Ovary (tissue), 9 donors: ENCODE measurements around the gene SCTR. TPM values are rescaled to one million over a fixed set of nuclear protein-coding genes. Genes with fewer than 3 reads are reported as not detected.

Source experiments
- DNase-seq, 5 donors: peaks; one replicate each; pipeline ENCODE4 v3.0.0-alpha.2; 2019 to 2020
- H3K27ac ChIP-seq, 2 donors: fragments of 200-600 bp; one replicate each; pipeline versions ENCODE4 v1.5.1 to v1.8.0; 2019 to 2022
- H3K27me3 ChIP-seq: fragments of 200-600 bp; one replicate; pipeline ENCODE4 v1.8.0; 2022
- H3K36me3 ChIP-seq: fragments of 200-600 bp; sonication (generic); one replicate; pipeline ENCODE4 v1.5.1; 2019
- H3K4me1 ChIP-seq: one replicate; pipeline ENCODE4 v1.8.1; 2013; ENCODE audit warnings: mild to moderate bottlenecking, moderate library complexity; ENCODE audit not compliant: insufficient read depth
- H3K4me3 ChIP-seq: fragments of 200-600 bp; sonication (generic); one replicate; pipeline ENCODE4 v1.5.1; 2017
- H3K9me3 ChIP-seq, 2 donors: fragments of 200-600 bp in 1 of 2; sonication (generic) in 1 of 2; one replicate each; pipeline versions ENCODE4 v1.5.1 to v1.8.1; 2013 to 2019; ENCODE audit warnings: mild to moderate bottlenecking in 1 of 2, moderate library complexity in 1 of 2
- CTCF ChIP-seq, 3 donors: fragments of 450-650 bp in 2 of 3; fragments of 200-600 bp in 1 of 3; IDR thresholded peaks; one replicate each; pipeline versions ENCODE4 v1.5.1 to v1.8.0; 2016 to 2022; ENCODE audit warnings: antibody characterized with exemption in 3 of 3, mild to moderate bottlenecking in 1 of 3
- EP300 ChIP-seq: sonication (generic); formaldehyde crosslinking; IDR thresholded peaks from one replicate; pipeline ENCODE4 v1.6.1; 2017; ENCODE audit warnings: antibody characterized with exemption
- POLR2A ChIP-seq: fragments of 450-650 bp; IDR thresholded peaks from one replicate; pipeline ENCODE4 v1.6.1; 2017; ENCODE audit warnings: antibody characterized with exemption, mild to moderate bottlenecking, moderate library complexity
- WGBS, 3 donors: extraction: QIAGEN DNeasy Blood & Tissue Kit in 1 of 3; methylation state at CpG; one replicate each; pipeline versions ENCODE4 v1.1.5 to v1.1.7; 2013 to 2017; 5-methylcytosine and 5-hydroxymethylcytosine counted together
- intact Hi-C, 4 donors: fragments of 100-400 bp; cut with DNase I; formaldehyde crosslinking; loops; one replicate each; pipeline versions ENCODE4 v1.11.0 to v1.15.1; 2022 to 2023
- polyA plus RNA-seq, 2 donors: library from polyadenylated mRNA; stranded (reverse); fragments of 200-250 nt in 1 of 2; fragments of 350-450 nt in 1 of 2; fragmentation: Illumina TruSeq in 1 of 2; extraction: RNeasy Lipid Tissue Mini Kit (QIAGEN cat#74804) in 1 of 2; gene quantifications; one replicate each; pipeline ENCODE4 v1.2.3, GENCODE V29; 2013 to 2014
- total RNA-seq, 7 donors: library from RNA; depleted of rRNA in 2 of 7; stranded (reverse); fragments of >200 nt in 2 of 7; fragmentation: NEBNext Ultra II Directional in 3 of 7; extraction: Animal tissue kit (Norgen Biotek cat#: 25700) in 3 of 7; gene quantifications; one replicate each; pipeline versions ENCODE4 v1.1.0 to v1.2.4, GENCODE V29; 2016 to 2023
- donor health status: DM: no; HTN: no; CAD: no; lungs with moderate emphysema.
- donor health status: DM: no; HTN: no; CAD: no.
- donor health status: Bipolar disorder and iron deficiency.
- donor health status: DM: yes; HTN: yes; CAD: no.
- donor health status: DM: no; HTN: no; CAD: no.
- donor health status: DM: yes; HTN: yes; CAD: no.

Gene SCTR
- total and polyA plus RNA-seq, 9 donors: 0.23 to 14.1 (median 0.84) TPM; not detected in 5

GRCh38 chr2:119473621-119474370 is 50.5 kb downstream of the SCTR start:
- no peaks in the 10 kb centered on the region for H3K27me3 ChIP-seq
- no peak overlapping the region for H3K4me3 ChIP-seq
- TF ChIP-seq POLR2A (no peak), EP300 (no peak), CTCF (IDR thresholded peaks at IDR 0.05) (no peak)
- DNase-seq: no peak
- no peak overlapping the region for H3K27ac ChIP-seq
- no peaks in the 10 kb centered on the region for H3K9me3 ChIP-seq
- H3K4me1 ChIP-seq: peaks cover 2% of the 10 kb centered on the region
- WGBS, 3 donors: 80 to 90% (median 89%) methylated on average over 16 of the region's 16 CpGs
- intact Hi-C loops: loop anchor here in 2 of 4 donors (2.0 to 10.0 kb wide), 2 partner anchors 67 to 459 kb away; no protein-coding TSS in a partner anchor
- no peaks in the 10 kb centered on the region for H3K36me3 ChIP-seq

- intact Hi-C loops: loop anchor here in 1 of 4 donors (10.0 kb wide), 1 partner anchor 458 kb away; no protein-coding TSS in a partner anchor
- no peak overlapping the region for H3K27ac ChIP-seq
- no peak overlapping the region for H3K4me3 ChIP-seq
- no peaks in the 10 kb centered on the region for H3K9me3 ChIP-seq
- peaks cover 2% of the 10 kb centered on the region for H3K4me1 ChIP-seq
- H3K36me3 ChIP-seq: no peaks in the 10 kb centered on the region
- DNase-seq: no peak
- WGBS, 3 donors: 87 to 92% (median 90%) methylated on average over 8 of the region's 8 CpGs
- no peak for TF ChIP-seq EP300
- no peak for TF ChIP-seq CTCF (IDR thresholded peaks at IDR 0.05)
- TF ChIP-seq POLR2A: no peak
- no peaks in the 10 kb centered on the region for H3K27me3 ChIP-seq
These were observed 51.5 kb downstream of the SCTR start for GRCh38 chr2:119472749-119473148.

DNA sequence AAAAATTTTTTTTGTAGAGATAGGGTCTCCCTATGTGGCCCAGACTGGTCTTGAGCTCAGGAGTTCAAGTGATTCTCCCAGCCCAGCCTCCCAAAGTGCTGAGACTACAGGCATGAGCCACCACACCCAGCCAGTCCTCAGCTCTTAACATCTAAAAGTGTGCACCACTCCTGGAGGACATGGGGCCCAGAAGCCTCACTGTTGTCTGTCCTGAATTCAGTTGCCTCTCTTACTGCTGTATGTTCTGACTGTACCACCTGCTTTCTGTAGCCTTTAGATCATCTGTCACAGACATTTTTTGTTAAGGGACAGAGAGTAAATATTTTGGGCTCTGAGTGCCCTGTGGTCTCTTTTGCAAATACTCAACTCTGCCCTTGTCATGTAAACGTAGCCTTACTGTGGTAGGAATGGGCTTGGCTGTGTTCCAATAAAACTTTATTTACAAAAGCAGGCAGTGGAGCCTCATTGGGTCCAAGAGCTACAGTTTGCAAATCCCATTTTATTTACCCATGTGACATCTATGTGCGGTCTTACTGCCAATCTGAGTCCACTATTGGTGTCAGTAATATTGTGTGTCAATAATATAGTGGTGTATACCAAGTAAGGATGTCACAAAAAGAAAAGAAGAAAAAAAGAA is 54.5 kb downstream of the SCTR start:
- Histone ChIP-seq H3K36me3 (no peaks in the 10 kb centered on the region), H3K4me3 (no peak overlapping the region), H3K27ac (no peak overlapping the region), H3K27me3 (no peaks in the 10 kb centered on the region), H3K9me3 (no peaks in the 10 kb centered on the region), H3K4me1 (no peaks in the 10 kb centered on the region)
- DNase-seq: no peak
- intact Hi-C loops: loop anchor here in 1 of 4 donors (10.0 kb wide), 1 partner anchor 455 kb away; no protein-coding TSS in a partner anchor
- 22 to 30% (median 28%) methylated on average over 2 of the region's 2 CpGs for WGBS, 3 donors
- TF ChIP-seq POLR2A (no peak), EP300 (no peak), CTCF (IDR thresholded peaks at IDR 0.05) (no peak)

GRCh38 chr2:119469131-119469530 is 55.2 kb downstream of the SCTR start:
- Histone ChIP-seq H3K27ac (no peak overlapping the region), H3K4me1 (no peaks in the 10 kb centered on the region), H3K9me3 (no peaks in the 10 kb centered on the region), H3K36me3 (no peaks in the 10 kb centered on the region), H3K4me3 (no peak overlapping the region), H3K27me3 (no peaks in the 10 kb centered on the region)
- no peak for DNase-seq
- intact Hi-C loops: no loop called here
- no peak for TF ChIP-seq POLR2A
- TF ChIP-seq CTCF (IDR thresholded peaks at IDR 0.05): no peak
- TF ChIP-seq EP300: no peak
- 85 to 89% (median 86%) methylated on average over 6 of the region's 6 CpGs for WGBS, 3 donors
